HepG2 (cell line): ENCODE results near the gene ADAMTS2. TPM values are rescaled to one million over a fixed set of nuclear protein-coding genes. Genes with fewer than 3 reads are reported as not detected.

Source experiments
- ATAC-seq: fragments of 200-7000 bp; cut with Tn5 transposase; 3 replicates; pipeline ENCODE4 v1.9.1; 2020; ENCODE audit warnings: mild to moderate bottlenecking, moderate library complexity
- BruUV-seq: library from RNA; stranded (reverse); fragments of 400-500 nt; replicated peaks from 2 replicates; lab custom pipeline; 2021; lab: Mats Ljungman, UMichigan
- CTCF ChIA-PET: fragments of 300-600 bp; formaldehyde crosslinking; extraction: SDS; loops from one replicate; lab custom pipeline; 2021; ENCODE audit warnings: low total read pairs, inconsistent platforms, low intra/inter-chr PET ratio; lab: Yijun Ruan, JAX
- POLR2A ChIA-PET: fragments of 350-600 bp; sonication (Branson Sonifier 250); formaldehyde crosslinking; loops from one replicate; lab custom pipeline; 2020; ENCODE audit warnings: antibody characterized with exemption, inconsistent platforms; lab: Yijun Ruan, JAX
- DNase-seq: peaks from one replicate; pipeline ENCODE4 v3.0.0-alpha.2; 2015; ENCODE audit warnings: low spot score
- FAIRE-seq: peaks from 3 replicates; lab custom pipeline; 2011; peaks lifted over from hg19 to GRCh38; lab: Jason Lieb, UNC
- H2AFZ ChIP-seq: one replicate; pipeline ENCODE4 v1.6.1; 2011; ENCODE audit warnings: low read length, inconsistent platforms
- H3K27ac ChIP-seq: fragments of 300-600 bp; 3 replicates; pipeline ENCODE4 v1.8.0; 2011; ENCODE audit warnings: mixed run types, mild to moderate bottlenecking, mixed read lengths, low read length, inconsistent platforms; ENCODE audit not compliant: insufficient read depth; ENCODE audit errors: extremely low read length
- H3K27me3 ChIP-seq, 2 experiments: fragments of 200-600 bp in 1 of 2; 2 replicates in 1 of 2; 3 replicates in 1 of 2; pipeline versions ENCODE4 v1.6.0 to v1.8.0; 2011; ENCODE audit warnings: low read length in 2 of 2, mild to moderate bottlenecking in 2 of 2, moderate library complexity in 2 of 2, inconsistent platforms in 1 of 2; ENCODE audit not compliant: insufficient read depth in 2 of 2, control insufficient read depth in 1 of 2
- H3K36me3 ChIP-seq, 2 experiments: fragments of 200-600 bp in 1 of 2; replicated peaks in 1 of 2; 2 replicates in 1 of 2; 3 replicates in 1 of 2; pipeline versions ENCODE4 v1.5.1 to v1.8.0; 2011; ENCODE audit warnings: low read length in 2 of 2, inconsistent platforms in 1 of 2; ENCODE audit not compliant: insufficient read depth in 2 of 2, control insufficient read depth in 1 of 2
- H3K4me1 ChIP-seq: 2 replicates; pipeline ENCODE4 v1.5.1; 2012; ENCODE audit warnings: low read length, inconsistent platforms; ENCODE audit not compliant: insufficient read depth
- H3K4me2 ChIP-seq: 2 replicates; pipeline ENCODE4 v1.6.0; 2011; ENCODE audit warnings: low read depth, low read length, inconsistent platforms
- H3K4me3 ChIP-seq, 3 experiments: fragments of 200-600 bp in 1 of 3; sonication (generic), shearing (Covaris generic) in 1 of 3; replicated peaks in 1 of 3; 2 replicates each; pipeline ENCODE4 v1.5.1; 2011 to 2016; ENCODE audit warnings: low read length in 3 of 3, inconsistent platforms in 2 of 3, low read depth in 2 of 3, mild to moderate bottlenecking in 2 of 3, control low read depth in 1 of 3, mixed read lengths in 1 of 3; ENCODE audit not compliant: insufficient read depth in 1 of 3
- H3K79me2 ChIP-seq: one replicate; pipeline ENCODE4 v1.6.1; 2011; ENCODE audit warnings: low read length, inconsistent platforms; ENCODE audit not compliant: insufficient read depth
- H3K9ac ChIP-seq: 2 replicates; pipeline ENCODE4 v1.6.0; 2011; ENCODE audit warnings: mild to moderate bottlenecking, low read depth, low read length, inconsistent platforms; ENCODE audit not compliant: insufficient read depth
- H3K9me3 ChIP-seq: 2 replicates; pipeline ENCODE4 v1.5.1; 2012; ENCODE audit warnings: mild to moderate bottlenecking, low read length
- H4K20me1 ChIP-seq: 2 replicates; pipeline ENCODE4 v1.6.0; 2011; ENCODE audit warnings: inconsistent platforms, mild to moderate bottlenecking, low read length, moderate library complexity; ENCODE audit not compliant: insufficient read depth
- ARID3A ChIP-seq: IDR thresholded peaks from 2 replicates; pipeline ENCODE4 v1.6.1; 2012; ENCODE audit warnings: low read depth, low read length, improper control_type of control experiment
- ETS1 ChIP-seq: sonication (generic); formaldehyde crosslinking; IDR thresholded peaks from 2 replicates; pipeline ENCODE4 v1.4.0; 2020; ENCODE audit warnings: missing genetic modification reagents
- FOXA1 ChIP-seq, 2 experiments: fragments of 450-650 bp in 1 of 2; sonication (generic) in 1 of 2; formaldehyde crosslinking in 1 of 2; IDR thresholded peaks; 2 replicates each; pipeline versions ENCODE4 v1.4.0 to v1.6.1; 2016 to 2020; ENCODE audit warnings: missing genetic modification reagents in 1 of 2
- KDM4B ChIP-seq: sonication (generic); formaldehyde crosslinking; IDR thresholded peaks from 2 replicates; pipeline ENCODE4 v1.4.0; 2020; ENCODE audit warnings: missing genetic modification reagents
- PREB ChIP-seq: sonication (generic); formaldehyde crosslinking; IDR thresholded peaks from 2 replicates; pipeline ENCODE4 v1.4.0; 2020; ENCODE audit warnings: missing genetic modification reagents
- THYN1 ChIP-seq: sonication (generic); formaldehyde crosslinking; IDR thresholded peaks from 2 replicates; pipeline ENCODE4 v1.8.1; 2023; ENCODE audit warnings: low read depth, mild to moderate bottlenecking, moderate library complexity, missing genetic modification reagents, borderline replicate concordance
- USF2 ChIP-seq, 2 experiments: sonication (generic) in 1 of 2; formaldehyde crosslinking in 1 of 2; IDR thresholded peaks; 2 replicates each; pipeline versions ENCODE4 v1.5.1 to v1.6.1; 2011 to 2020; ENCODE audit warnings: borderline replicate concordance in 1 of 2, low read depth in 1 of 2, low read length in 1 of 2, mild to moderate bottlenecking in 1 of 2, missing genetic modification reagents in 1 of 2, moderate library complexity in 1 of 2
- ZNF329 ChIP-seq: sonication (generic); formaldehyde crosslinking; IDR thresholded peaks from 2 replicates; pipeline ENCODE4 v1.9.0; 2021; ENCODE audit warnings: low read depth, mild to moderate bottlenecking, missing genetic modification reagents
- ZNF567 ChIP-seq: sonication (generic); formaldehyde crosslinking; IDR thresholded peaks from 2 replicates; pipeline ENCODE4 v1.8.1; 2023; ENCODE audit warnings: mild to moderate bottlenecking, missing genetic modification reagents, borderline replicate concordance
- ZNF615 ChIP-seq: sonication (generic); formaldehyde crosslinking; IDR thresholded peaks from 2 replicates; pipeline ENCODE4 v1.5.0; 2020; ENCODE audit warnings: mild to moderate bottlenecking, missing genetic modification reagents, borderline replicate concordance
- ZNF670 ChIP-seq: sonication (generic); formaldehyde crosslinking; IDR thresholded peaks from 2 replicates; pipeline ENCODE4 v1.8.0; 2022; ENCODE audit warnings: mild to moderate bottlenecking, missing genetic modification reagents, borderline replicate concordance
- ZSCAN29 ChIP-seq: sonication (generic); formaldehyde crosslinking; conservative IDR thresholded peaks from 2 replicates; pipeline ENCODE4 v1.4.0; 2020; ENCODE audit warnings: mild to moderate bottlenecking, missing genetic modification reagents
- WGBS: methylation state at CpG from one replicate; pipeline ENCODE4 v1.1.6; 2017; ENCODE audit warnings: low lambda C conversion rate; 5-methylcytosine and 5-hydroxymethylcytosine counted together
- in situ Hi-C: cut with HindIII; loops from 2 replicates; pipeline ENCODE4 v1.10.0; 2017; ENCODE audit warnings: low pct_unique_long_range_greater_than_20kb; ENCODE audit not compliant: extremely low pct_ligation_motif_present
- intact Hi-C: fragments of 100-400 bp; cut with micrococcal nuclease; formaldehyde crosslinking; loops from one replicate; pipeline ENCODE4 v1.10.0; 2022; ENCODE audit not compliant: unreplicated experiment
- polyA plus RNA-seq, 8 experiments: library from polyadenylated mRNA; depleted of rRNA in 3 of 8; stranded (reverse) in 7 of 8; unstranded in 1 of 8; fragments of >200 nt; fragmentation: Illumina TruSeq in 4 of 8; extraction: Trizol in 4 of 8; gene quantifications; 2 replicates each; pipeline versions ENCODE4 v1.2.1 to v1.2.3, GENCODE V29; 2011 to 2016; ENCODE audit warnings: low read depth in 4 of 8, missing spikeins in 1 of 8, mixed read lengths in 1 of 8; ENCODE audit not compliant: insufficient read depth in 1 of 8
- total RNA-seq, 5 experiments: library from RNA; depleted of rRNA; stranded (reverse); fragments of >200 nt; fragmentation: Illumina TruSeq; extraction: Trizol; gene quantifications; 2 replicates each; pipeline ENCODE4 v1.2.3, GENCODE V29; 2016; ENCODE audit warnings: low read depth in 1 of 5

ADAMTS2 gene
- total and polyA plus RNA-seq, 2 of the 13 experiments (the other 11 are each of a cell fraction or from before 2014, with no cell fraction given): 0.24 to 3.5 TPM

GRCh38 chr5:179138568-179138925, 206.7 kb downstream of the ADAMTS2 start:
- POLR2A ChIA-PET: no interaction called here
- DNase-seq: no peak
- no peak overlapping the region for H3K9ac ChIP-seq
- no peak overlapping the region for H3K27ac ChIP-seq
- CTCF ChIA-PET: no interaction called here
- no peaks in the 10 kb centered on the region for H3K36me3 ChIP-seq
- no peak for FAIRE-seq
- no TSS peak for BruUV-seq
- no peak overlapping the region for H2AFZ ChIP-seq
- 100% methylated on average over 2 of the region's 23 CpGs for WGBS
- H3K27me3 ChIP-seq: peaks cover 1 to 8% of the 10 kb centered on the region in 2 experiments; a peak in 3 of 5 replicates
- in situ Hi-C loops (no loop called here), intact Hi-C loops (no loop called here)
- no peaks in the 10 kb centered on the region for H3K79me2 ChIP-seq
- H3K4me3 ChIP-seq: no peak overlapping the region
- no peak for ATAC-seq
- no peaks in the 10 kb centered on the region for H3K9me3 ChIP-seq
- H4K20me1 ChIP-seq: no peaks in the 10 kb centered on the region
- H3K4me1 ChIP-seq: no peaks in the 10 kb centered on the region
- H3K4me2 ChIP-seq: no peak overlapping the region
- TF ChIP-seq KDM4B (CRISPR knock-in tag) (no peak), ARID3A (no peak), ETS1 (CRISPR knock-in tag) (no peak), ZSCAN29 (CRISPR knock-in tag) (no peak), ZNF670 (CRISPR knock-in tag) (no peak), ZNF329 (no peak), ZNF567 (no peak), PREB (CRISPR knock-in tag) (no peak), FOXA1 (IDR thresholded peaks at IDR 0.05) (no peak), FOXA1 (CRISPR knock-in tag; IDR thresholded peaks at IDR 0.05) (no peak), USF2 (IDR thresholded peaks at IDR 0.05; ENCODE audit: low read depth, low read length) (no peak), USF2 (CRISPR knock-in tag; IDR thresholded peaks at IDR 0.05; ENCODE audit: borderline replicate concordance) (no peak), THYN1 (CRISPR knock-in tag) (no peak), ZNF615 (CRISPR knock-in tag) (no peak)
